K562 (cell line): ENCODE data around the gene IL1RL2.

Experiments
- ATF7 ChIP-seq: fragments of 450-650 bp; IDR thresholded peaks from 2 replicates; pipeline ENCODE4 v1.7.1; 2014; ENCODE audit warnings: mild to moderate bottlenecking, moderate library complexity
- CTCF ChIP-seq, 3 experiments: IDR thresholded peaks in 2 of 3; conservative IDR thresholded peaks in 1 of 3; 2 replicates each; pipeline ENCODE4 v1.5.1; 2011 to 2012; ENCODE audit warnings: low read length in 3 of 3, mild to moderate bottlenecking in 3 of 3, control low read depth in 2 of 3, improper control_type of control experiment in 1 of 3, inconsistent platforms in 1 of 3, low read depth in 1 of 3, mixed read lengths in 1 of 3, moderate library complexity in 1 of 3; ENCODE audit not compliant: insufficient read depth in 2 of 3
- DMBX1 ChIP-seq: fragments of 250-450 bp; sonication (Bioruptor Pico); IDR thresholded peaks from 2 replicates; pipeline ENCODE4 v1.8.0; 2022; ENCODE audit warnings: inconsistent platforms, mild to moderate bottlenecking, moderate library complexity, borderline replicate concordance
- ELF4 ChIP-seq: fragments of 450-650 bp; formaldehyde crosslinking; IDR thresholded peaks from 2 replicates; pipeline ENCODE4 v1.4.0; 2022; ENCODE audit warnings: missing genetic modification characterization
- NFYB ChIP-seq: IDR thresholded peaks from 2 replicates; pipeline ENCODE4 v1.6.1; 2011; ENCODE audit warnings: mild to moderate bottlenecking, moderate library complexity; ENCODE audit not compliant: insufficient read length; ENCODE audit errors: extremely low read depth
- RFX7 ChIP-seq: fragments of 250-450 bp; sonication (Bioruptor Pico); IDR thresholded peaks from 2 replicates; pipeline ENCODE4 v1.5.1; 2021; ENCODE audit warnings: mild to moderate bottlenecking
- SIX5 ChIP-seq, 2 experiments: IDR thresholded peaks; 2 replicates each; pipeline ENCODE4 v1.6.1; 2011; ENCODE audit warnings: low read length in 2 of 2, borderline replicate concordance in 1 of 2, low read depth in 1 of 2, mild to moderate bottlenecking in 1 of 2, moderate library complexity in 1 of 2; ENCODE audit not compliant: insufficient read depth in 1 of 2
- SPI1 ChIP-seq: IDR thresholded peaks from 2 replicates; pipeline ENCODE4 v1.6.1; 2011; ENCODE audit warnings: low read depth, low read length, control low read depth, borderline replicate concordance
- SUPT5H ChIP-seq: fragments of 450-650 bp; IDR thresholded peaks from 2 replicates; pipeline ENCODE4 v1.6.1; 2016
- TAF7 ChIP-seq: fragments of 450-650 bp; IDR thresholded peaks from 2 replicates; pipeline ENCODE4 v1.6.1; 2016; ENCODE audit warnings: missing genetic modification characterization, missing compliant biosample characterization
- YY1 ChIP-seq, 3 experiments: IDR thresholded peaks; 2 replicates each; pipeline ENCODE4 v1.6.1; 2011; ENCODE audit warnings: low read length in 2 of 3, mild to moderate bottlenecking in 2 of 3, moderate library complexity in 2 of 3, borderline replicate concordance in 1 of 3, control low read depth in 1 of 3, low read depth in 1 of 3; ENCODE audit not compliant: insufficient read depth in 3 of 3, insufficient replicate concordance in 2 of 3, control insufficient read depth in 1 of 3, insufficient read length in 1 of 3; ENCODE audit errors: extremely low read depth in 1 of 3
- ZNF639 ChIP-seq, 2 experiments: fragments of 200-800 bp in 1 of 2; sonication (Bioruptor generic) in 1 of 2; sonication (generic) in 1 of 2; formaldehyde crosslinking in 1 of 2; IDR thresholded peaks in 1 of 2; conservative IDR thresholded peaks in 1 of 2; 2 replicates each; pipeline versions ENCODE4 v1.5.0 to v1.6.1; 2016 to 2020; ENCODE audit warnings: missing compliant biosample characterization in 1 of 2, missing genetic modification characterization in 1 of 2, missing genetic modification reagents in 1 of 2
- ZSCAN32 ChIP-seq: fragments of 450-650 bp; formaldehyde crosslinking; IDR thresholded peaks from 2 replicates; pipeline ENCODE4 v1.4.0; 2020; ENCODE audit warnings: mild to moderate bottlenecking, moderate library complexity

- TF ChIP-seq CTCF (IDR thresholded peaks at IDR 0.05 in 2 of 3, conservative IDR thresholded peaks at IDR 0.05 in 1 of 3; ENCODE audit: insufficient read depth in 2 of 3, low read depth in 1 of 3, low read length in 3 of 3), result no peak
- TF ChIP-seq TAF7 (tag), result no peak
- no peak for TF ChIP-seq ELF4 (CRISPR knock-in tag)
- no peak for TF ChIP-seq RFX7 (CRISPR knock-in tag)
- TF ChIP-seq ZSCAN32 (CRISPR knock-in tag), result no peak
- TF ChIP-seq YY1 (IDR thresholded peaks at IDR 0.05; ENCODE audit: borderline replicate concordance in 1 of 3, control insufficient read depth in 1 of 3, extremely low read depth in 1 of 3, insufficient read depth in 3 of 3, insufficient read length in 1 of 3, insufficient replicate concordance in 2 of 3, low read depth in 1 of 3, low read length in 2 of 3), result no peak
- TF ChIP-seq ZNF639 (CRISPR knock-in tag; conservative IDR thresholded peaks at IDR 0.05 in 1 of 2, IDR thresholded peaks at IDR 0.05 in 1 of 2), result no peak
- TF ChIP-seq SUPT5H, result no peak
- TF ChIP-seq NFYB, result no peak
- TF ChIP-seq DMBX1 (CRISPR knock-in tag), result no peak
- no peak for TF ChIP-seq SPI1
- TF ChIP-seq ATF7, result no peak
- no peak for TF ChIP-seq SIX5 (IDR thresholded peaks at IDR 0.05; ENCODE audit: borderline replicate concordance in 1 of 2, insufficient read depth in 1 of 2, low read depth in 1 of 2, low read length in 2 of 2)
These were observed 37.6 kb upstream of the IL1RL2 start for GRCh38 chr2:102149243-102149642.
